Fibroblast of mammary gland (primary cell): ENCODE results near the gene DNAH12.
"Not testable (repeated sequence)": the region's sequence is repeated elsewhere in the genome, so short reads cannot be mapped to it uniquely, and the experiment has no call there.

Source experiments
- DNase-seq: peaks from one replicate; pipeline ENCODE4 v3.0.0-alpha.2; 2010; ENCODE audit warnings: low read depth
- H3K4me3 ChIP-seq: 2 replicates; pipeline ENCODE4 v1.5.1; 2011; ENCODE audit warnings: low read depth, mild to moderate bottlenecking, low read length, moderate library complexity; ENCODE audit not compliant: control insufficient read depth
- TF ChIP-seq, protein P1 (sequence below): conservative IDR thresholded peaks from 2 replicates; pipeline ENCODE4 v1.5.1; 2011; ENCODE audit warnings: low read depth, low read length, inconsistent platforms; ENCODE audit not compliant: control insufficient read depth, insufficient read depth

The DNAH12 gene

GRCh38 chr3:57370341-57370740, 173.8 kb downstream of the DNAH12 start:
- TF ChIP-seq, protein P1, sequence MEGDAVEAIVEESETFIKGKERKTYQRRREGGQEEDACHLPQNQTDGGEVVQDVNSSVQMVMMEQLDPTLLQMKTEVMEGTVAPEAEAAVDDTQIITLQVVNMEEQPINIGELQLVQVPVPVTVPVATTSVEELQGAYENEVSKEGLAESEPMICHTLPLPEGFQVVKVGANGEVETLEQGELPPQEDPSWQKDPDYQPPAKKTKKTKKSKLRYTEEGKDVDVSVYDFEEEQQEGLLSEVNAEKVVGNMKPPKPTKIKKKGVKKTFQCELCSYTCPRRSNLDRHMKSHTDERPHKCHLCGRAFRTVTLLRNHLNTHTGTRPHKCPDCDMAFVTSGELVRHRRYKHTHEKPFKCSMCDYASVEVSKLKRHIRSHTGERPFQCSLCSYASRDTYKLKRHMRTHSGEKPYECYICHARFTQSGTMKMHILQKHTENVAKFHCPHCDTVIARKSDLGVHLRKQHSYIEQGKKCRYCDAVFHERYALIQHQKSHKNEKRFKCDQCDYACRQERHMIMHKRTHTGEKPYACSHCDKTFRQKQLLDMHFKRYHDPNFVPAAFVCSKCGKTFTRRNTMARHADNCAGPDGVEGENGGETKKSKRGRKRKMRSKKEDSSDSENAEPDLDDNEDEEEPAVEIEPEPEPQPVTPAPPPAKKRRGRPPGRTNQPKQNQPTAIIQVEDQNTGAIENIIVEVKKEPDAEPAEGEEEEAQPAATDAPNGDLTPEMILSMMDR, result no peak
- DNase-seq, result no peak
- no peak overlapping the region for H3K4me3 ChIP-seq

DNA sequence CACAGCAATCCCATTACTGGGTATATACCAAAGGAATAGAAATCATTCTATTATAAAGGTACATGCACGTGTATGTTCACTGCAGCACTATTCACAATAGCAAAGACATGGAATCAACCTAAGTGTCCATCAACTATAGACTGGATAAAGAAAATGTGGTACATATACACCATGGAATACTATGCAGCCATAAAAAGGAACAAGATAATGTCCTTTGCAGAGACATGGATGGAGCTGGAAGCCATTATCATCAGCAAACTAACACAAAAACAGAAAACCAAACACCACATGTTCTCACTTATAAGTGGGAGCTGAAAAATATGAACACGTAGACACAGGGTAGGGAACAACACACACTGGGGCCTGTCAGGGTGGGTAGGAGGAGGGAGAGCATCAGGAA, 179.1 kb downstream of the DNAH12 start:
- not testable (repeated sequence) for H3K4me3 ChIP-seq, DNase-seq

GRCh38 chr3:57356275-57356674, 187.9 kb downstream of the DNAH12 start:
- not testable (repeated sequence) for DNase-seq

GRCh38 chr3:57354768-57355167, 189.4 kb downstream of the DNAH12 start:
- TF ChIP-seq, protein P1, result no peak
- H3K4me3 ChIP-seq, result no peak overlapping the region
- DNase-seq, result no peak

More at GRCh38 chr3:57356275-57356674, 187.9 kb downstream of the DNAH12 start:
- not testable (repeated sequence) for H3K4me3 ChIP-seq

DNA sequence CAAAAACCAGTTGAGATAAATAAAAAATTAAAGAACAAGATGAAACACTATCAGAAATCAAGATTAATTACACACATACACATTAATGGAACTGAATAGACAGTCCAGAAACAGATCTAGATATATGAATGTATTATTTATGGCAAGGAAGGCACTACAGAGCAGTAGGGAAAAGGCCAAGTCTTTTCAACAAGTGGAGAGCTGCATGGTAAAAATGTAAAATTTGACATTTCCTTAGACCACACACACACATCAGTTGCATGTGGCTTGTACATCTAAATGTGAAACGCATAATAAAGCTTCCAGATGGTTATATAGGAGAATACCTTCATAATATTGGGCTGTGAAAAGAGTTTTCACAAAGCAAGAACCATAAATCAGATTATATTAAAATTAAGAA, 193.9 kb downstream of the DNAH12 start:
- no peak overlapping the region for H3K4me3 ChIP-seq
- no peak for DNase-seq
- TF ChIP-seq, protein P1, result no peak

DNA sequence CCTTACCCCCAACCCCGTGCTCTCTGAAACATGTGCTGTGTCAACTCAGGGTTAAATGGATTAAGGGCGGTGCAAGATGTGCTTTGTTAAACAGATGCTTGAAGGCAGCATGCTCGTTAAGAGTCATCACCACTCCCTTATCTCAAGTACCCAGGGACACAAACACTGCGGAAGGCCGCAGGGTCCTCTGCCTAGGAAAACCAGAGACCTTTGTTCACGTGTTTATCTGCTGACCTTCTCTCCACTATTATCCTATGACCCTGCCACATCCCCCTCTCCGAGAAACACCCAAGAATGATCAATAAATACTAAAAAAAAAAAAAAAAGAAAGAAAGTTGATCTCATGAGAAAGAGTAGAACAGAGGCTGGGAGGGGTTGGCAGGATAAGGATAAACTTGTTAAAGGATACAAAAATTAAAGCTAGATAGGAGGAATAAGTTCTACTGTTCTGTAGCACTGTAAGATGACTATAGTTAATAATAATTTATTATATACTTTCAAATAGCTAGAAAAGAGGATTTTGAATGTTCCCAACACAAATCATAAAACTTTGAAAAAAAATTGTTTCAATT, 205.0 kb downstream of the DNAH12 start:
- H3K4me3 ChIP-seq, DNase-seq: not testable (repeated sequence)

DNA sequence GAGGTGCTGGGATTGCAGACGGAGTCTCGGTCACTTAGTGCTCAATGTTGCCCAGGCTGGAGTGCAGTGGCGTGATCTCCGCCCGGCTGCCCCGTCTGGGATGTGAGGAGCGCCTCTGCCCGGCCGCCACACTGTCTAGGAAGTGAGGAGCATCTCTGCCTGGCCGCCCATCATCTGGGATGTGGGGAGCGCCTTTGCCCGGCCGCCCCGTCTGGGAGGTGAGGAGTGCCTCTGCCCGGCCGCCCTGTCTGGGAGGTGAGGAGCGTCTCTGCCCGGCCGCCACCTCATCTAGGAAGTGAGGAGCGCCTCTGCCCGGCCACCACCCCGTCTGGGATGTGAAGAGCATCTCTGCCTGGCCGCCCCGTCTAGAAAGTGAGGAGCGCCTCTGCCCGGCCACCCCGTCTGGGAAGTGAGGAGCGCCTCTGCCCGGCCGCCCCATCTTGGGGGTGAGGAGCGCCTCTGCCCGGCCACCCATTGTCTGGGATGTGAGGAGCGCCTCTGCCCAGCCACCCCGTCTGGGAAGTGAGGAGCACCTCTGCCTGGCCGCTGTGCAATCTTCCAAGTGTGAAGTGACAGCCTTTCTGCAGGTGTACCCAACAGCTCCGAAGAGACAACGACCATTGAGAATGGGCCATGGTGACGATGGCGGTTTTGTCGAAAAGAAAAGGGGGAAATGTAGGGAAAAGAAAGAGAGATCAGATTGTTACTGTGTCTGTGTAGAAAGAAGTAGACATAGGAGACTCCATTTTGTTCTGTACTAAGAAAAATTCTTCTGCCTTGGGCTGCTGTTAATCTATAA, 205.7 kb downstream of the DNAH12 start:
- not testable (repeated sequence) for DNase-seq, H3K4me3 ChIP-seq

DNA sequence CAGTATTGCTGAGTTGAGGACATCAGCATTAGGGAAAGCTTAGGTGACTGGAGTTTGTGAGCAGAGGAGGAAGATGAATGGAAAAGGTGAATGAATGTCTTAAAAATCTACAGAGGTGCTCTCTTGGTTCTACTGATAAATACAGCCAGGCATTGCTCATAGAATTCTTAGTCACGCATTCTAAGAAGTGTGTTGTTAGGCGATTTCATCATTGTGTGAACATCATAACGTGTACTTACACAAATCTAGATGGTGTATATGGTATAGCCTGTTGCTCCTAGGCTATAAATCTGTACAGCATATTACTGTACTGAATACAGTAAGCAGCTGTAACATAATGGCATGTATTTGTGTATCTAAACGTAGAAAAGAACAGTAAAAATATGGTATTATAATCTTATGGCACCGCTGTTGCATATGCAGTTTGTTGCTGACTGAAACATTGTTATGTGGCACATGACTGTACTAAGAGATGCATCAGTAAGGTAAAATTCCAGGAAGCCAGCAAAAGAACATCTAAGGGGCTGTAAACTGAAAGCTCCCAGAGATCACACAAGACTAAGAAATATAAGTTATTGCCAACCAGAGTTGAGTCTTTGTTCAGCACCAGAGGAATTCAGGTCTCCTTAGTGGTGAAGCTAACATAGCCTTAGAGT, 208.7 kb downstream of the DNAH12 start:
- TF ChIP-seq, protein P1, result no peak
- DNase-seq, result no peak
- H3K4me3 ChIP-seq, result no peak overlapping the region
